H9 (cell line): ENCODE data around the gene NRXN3. TPM values are rescaled to one million over a fixed set of nuclear protein-coding genes. Genes with fewer than 3 reads are reported as not detected.

Source experiments
- DNase-seq: peaks from one replicate; pipeline ENCODE4 v3.0.0-alpha.2; 2017
- H2AFZ ChIP-seq: one replicate; pipeline ENCODE4 v1.6.1; 2013; ENCODE audit warnings: mild to moderate bottlenecking, low read length, control low read depth, moderate library complexity
- H2AK5ac ChIP-seq: 2 replicates; pipeline ENCODE4 v1.6.1; 2013; ENCODE audit warnings: low read length, control low read depth, mixed read lengths; ENCODE audit not compliant: insufficient read length
- H2BK120ac ChIP-seq: one replicate; pipeline ENCODE4 v1.6.1; 2013; ENCODE audit warnings: low read depth, mild to moderate bottlenecking, low read length, control low read depth, inconsistent platforms; ENCODE audit not compliant: poor library complexity, severe bottlenecking
- H2BK12ac ChIP-seq: 2 replicates; pipeline ENCODE4 v1.6.1; 2013; ENCODE audit warnings: low read length, control low read depth, mixed read lengths, low read depth; ENCODE audit not compliant: insufficient read length
- H2BK15ac ChIP-seq: 2 replicates; pipeline ENCODE4 v1.6.1; 2013; ENCODE audit warnings: low read depth, low read length, control low read depth
- H2BK20ac ChIP-seq: one replicate; pipeline ENCODE4 v1.6.1; 2013; ENCODE audit warnings: low read depth, mild to moderate bottlenecking, low read length, control low read depth, inconsistent platforms; ENCODE audit not compliant: poor library complexity, severe bottlenecking
- H2BK5ac ChIP-seq: 2 replicates; pipeline ENCODE4 v1.6.1; 2013; ENCODE audit warnings: low read length, control low read depth, mixed read lengths; ENCODE audit not compliant: insufficient read length
- H3K14ac ChIP-seq: 2 replicates; pipeline ENCODE4 v1.6.1; 2013; ENCODE audit warnings: low read length, control low read depth; ENCODE audit not compliant: insufficient read depth
- H3K18ac ChIP-seq: 2 replicates; pipeline ENCODE4 v1.6.1; 2013; ENCODE audit warnings: low read depth, mild to moderate bottlenecking, mixed read lengths, low read length, control low read depth; ENCODE audit not compliant: insufficient read length
- H3K23ac ChIP-seq: 2 replicates; pipeline ENCODE4 v1.6.1; 2013; ENCODE audit warnings: low read length, control low read depth, mixed read lengths, low read depth; ENCODE audit not compliant: insufficient read length
- H3K23me2 ChIP-seq: 2 replicates; pipeline ENCODE4 v1.6.1; 2013; ENCODE audit warnings: low read depth, mild to moderate bottlenecking, mixed read lengths, low read length, control low read depth; ENCODE audit not compliant: insufficient read length, poor library complexity, severe bottlenecking
- H3K27ac ChIP-seq: 2 replicates; pipeline ENCODE4 v1.5.1; 2013; ENCODE audit warnings: low read length, control low read depth, mixed read lengths, low read depth; ENCODE audit not compliant: insufficient read length
- H3K27me3 ChIP-seq: 2 replicates; pipeline ENCODE4 v1.6.1; 2013; ENCODE audit warnings: low read length, control low read depth, inconsistent platforms; ENCODE audit not compliant: insufficient read depth
- H3K4ac ChIP-seq: 2 replicates; pipeline ENCODE4 v1.6.1; 2013; ENCODE audit warnings: low read depth, mild to moderate bottlenecking, control low read depth, inconsistent platforms, low read length, moderate library complexity
- H3K4me1 ChIP-seq: 2 replicates; pipeline ENCODE4 v1.6.1; 2013; ENCODE audit warnings: low read length, control low read depth, inconsistent platforms; ENCODE audit not compliant: insufficient read depth
- H3K4me2 ChIP-seq: 2 replicates; pipeline ENCODE4 v1.6.1; 2013; ENCODE audit warnings: low read length, control low read depth, mixed read lengths; ENCODE audit not compliant: insufficient read length, insufficient read depth
- H3K56ac ChIP-seq: 2 replicates; pipeline ENCODE4 v1.6.1; 2013; ENCODE audit warnings: low read depth, mild to moderate bottlenecking, mixed read lengths, low read length, control low read depth; ENCODE audit not compliant: insufficient read length
- H3K79me1 ChIP-seq: 2 replicates; pipeline ENCODE4 v1.6.1; 2013; ENCODE audit warnings: low read depth, mild to moderate bottlenecking, moderate library complexity, low read length, control low read depth, inconsistent platforms; ENCODE audit not compliant: insufficient read depth, poor library complexity, severe bottlenecking
- H3K79me2 ChIP-seq: 2 replicates; pipeline ENCODE4 v1.6.1; 2013; ENCODE audit warnings: low read length, control low read depth, inconsistent platforms; ENCODE audit not compliant: insufficient read depth
- H3K9ac ChIP-seq: 2 replicates; pipeline ENCODE4 v1.6.1; 2013; ENCODE audit warnings: low read length, control low read depth, mixed read lengths; ENCODE audit not compliant: insufficient read length; ENCODE audit errors: extremely low read depth
- H3K9me3 ChIP-seq: one replicate; pipeline ENCODE4 v1.6.1; 2013; ENCODE audit warnings: low read depth, low read length, inconsistent platforms; ENCODE audit not compliant: control insufficient read depth
- H3T11ph ChIP-seq: one replicate; pipeline ENCODE4 v1.6.1; 2013; ENCODE audit warnings: mild to moderate bottlenecking, low read length, control low read depth, inconsistent platforms
- H4K20me1 ChIP-seq: one replicate; pipeline ENCODE4 v1.6.1; 2013; ENCODE audit not compliant: control insufficient read depth, insufficient read length, insufficient read depth
- H4K5ac ChIP-seq: 2 replicates; pipeline ENCODE4 v1.6.1; 2013; ENCODE audit warnings: low read depth, mild to moderate bottlenecking, mixed read lengths, low read length, control low read depth; ENCODE audit not compliant: insufficient read length
- H4K8ac ChIP-seq: replicated peaks from 2 replicates; pipeline ENCODE4 v1.6.1; 2013; ENCODE audit warnings: low read length, control low read depth, mixed read lengths, low read depth; ENCODE audit not compliant: insufficient read length
- H4K91ac ChIP-seq: 2 replicates; pipeline ENCODE4 v1.6.1; 2013; ENCODE audit warnings: low read depth, mild to moderate bottlenecking, moderate library complexity, mixed read lengths, low read length, control low read depth; ENCODE audit not compliant: insufficient read length
- H3K27ac Mint-ChIP-seq, 3 experiments: 2 replicates in 2 of 3; 3 replicates in 1 of 3; pipeline ENCODE4 v1.8.0; 2020 to 2021; ENCODE audit warnings: mixed read lengths in 3 of 3, mild to moderate bottlenecking in 1 of 3, moderate library complexity in 1 of 3
- H3K27me3 Mint-ChIP-seq: 2 replicates; pipeline ENCODE4 v1.8.0; 2021; ENCODE audit warnings: low read depth, mild to moderate bottlenecking, moderate library complexity, mixed read lengths
- H3K36me3 Mint-ChIP-seq, 3 experiments: 2 replicates in 2 of 3; 3 replicates in 1 of 3; pipeline ENCODE4 v1.8.0; 2020 to 2021; ENCODE audit warnings: low read depth in 3 of 3, mixed read lengths in 3 of 3; ENCODE audit not compliant: insufficient read depth in 1 of 3
- H3K4me1 Mint-ChIP-seq, 2 experiments: 2 replicates each; pipeline ENCODE4 v1.8.0; 2020; ENCODE audit warnings: mixed read lengths in 2 of 2
- H3K4me3 Mint-ChIP-seq, 2 experiments: 2 replicates in 1 of 2; 3 replicates in 1 of 2; pipeline ENCODE4 v1.8.0; 2020 to 2021; ENCODE audit warnings: mild to moderate bottlenecking in 2 of 2, mixed read lengths in 2 of 2, moderate library complexity in 1 of 2
- H3K9me3 Mint-ChIP-seq, 2 experiments: 2 replicates in 1 of 2; 3 replicates in 1 of 2; pipeline ENCODE4 v1.8.0; 2020; ENCODE audit warnings: mild to moderate bottlenecking in 2 of 2, mixed read lengths in 2 of 2, moderate library complexity in 1 of 2
- whole genome bisulfite sequencing: extraction: QIAGEN DNeasy Blood & Tissue Kit; methylation state at CpG from one replicate; pipeline ENCODE4 v1.1.7; 2013; ENCODE audit warnings: missing lambda C conversion rate, low lambda C conversion rate, mixed read lengths; ENCODE audit not compliant: insufficient read length; ENCODE audit errors: extremely low coverage; 5-methylcytosine and 5-hydroxymethylcytosine counted together
- total RNA-seq: library from RNA; stranded (reverse); gene quantifications from 2 replicates; pipeline ENCODE4 v1.2.1, GENCODE V29; 2021
- TF ChIP-seq, protein P1 (sequence below): fragments of 200-600 bp; sonication (generic); conservative IDR thresholded peaks from 3 replicates; pipeline ENCODE4 v1.8.0; 2021; ENCODE audit warnings: antibody characterized with exemption, mild to moderate bottlenecking

The NRXN3 gene
- total RNA-seq, 1 experiment from 2014 or later = 1.8 TPM

DNA sequence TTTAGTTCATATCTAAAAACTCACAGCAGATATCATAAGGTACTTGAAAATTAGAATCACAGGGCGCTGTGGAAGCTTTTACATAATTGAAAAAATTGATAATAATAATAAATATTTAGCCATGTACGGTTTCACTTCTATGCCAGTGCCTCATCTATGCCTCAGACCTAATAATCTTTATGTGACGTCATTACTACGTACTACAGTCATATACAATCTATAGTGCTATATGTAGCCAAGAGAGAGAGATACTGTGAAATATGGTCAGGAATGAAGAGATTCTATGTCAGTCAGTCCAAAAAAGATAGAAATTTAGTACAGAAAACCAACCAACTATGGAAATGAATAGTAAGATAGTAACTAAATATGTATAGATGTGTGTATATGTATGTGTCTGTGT is 1010.5 kb downstream of the NRXN3 start:
- Mint-ChIP-seq H3K4me3 (no peak overlapping the region), H3K27ac (no peak overlapping the region), H3K36me3 (no peaks in the 10 kb centered on the region), H3K9me3 (no peaks in the 10 kb centered on the region), H3K4me1 (peaks cover 9% of the 10 kb centered on the region in 2 experiments; a peak in 3 of 4 replicates), H3K27me3 (no peaks in the 10 kb centered on the region; the same call in none of the 2 replicates)
- no peak for DNase-seq
- no peak overlapping the region for H3K56ac ChIP-seq
- H3K4me1 ChIP-seq = no peaks in the 10 kb centered on the region
- TF ChIP-seq, protein P1, sequence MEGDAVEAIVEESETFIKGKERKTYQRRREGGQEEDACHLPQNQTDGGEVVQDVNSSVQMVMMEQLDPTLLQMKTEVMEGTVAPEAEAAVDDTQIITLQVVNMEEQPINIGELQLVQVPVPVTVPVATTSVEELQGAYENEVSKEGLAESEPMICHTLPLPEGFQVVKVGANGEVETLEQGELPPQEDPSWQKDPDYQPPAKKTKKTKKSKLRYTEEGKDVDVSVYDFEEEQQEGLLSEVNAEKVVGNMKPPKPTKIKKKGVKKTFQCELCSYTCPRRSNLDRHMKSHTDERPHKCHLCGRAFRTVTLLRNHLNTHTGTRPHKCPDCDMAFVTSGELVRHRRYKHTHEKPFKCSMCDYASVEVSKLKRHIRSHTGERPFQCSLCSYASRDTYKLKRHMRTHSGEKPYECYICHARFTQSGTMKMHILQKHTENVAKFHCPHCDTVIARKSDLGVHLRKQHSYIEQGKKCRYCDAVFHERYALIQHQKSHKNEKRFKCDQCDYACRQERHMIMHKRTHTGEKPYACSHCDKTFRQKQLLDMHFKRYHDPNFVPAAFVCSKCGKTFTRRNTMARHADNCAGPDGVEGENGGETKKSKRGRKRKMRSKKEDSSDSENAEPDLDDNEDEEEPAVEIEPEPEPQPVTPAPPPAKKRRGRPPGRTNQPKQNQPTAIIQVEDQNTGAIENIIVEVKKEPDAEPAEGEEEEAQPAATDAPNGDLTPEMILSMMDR = no peak
- no peak overlapping the region for H3K4me2 ChIP-seq
- no peaks in the 10 kb centered on the region for H4K20me1 ChIP-seq
- no peak overlapping the region for H3K27ac ChIP-seq
- H2AK5ac ChIP-seq = no peak overlapping the region
- H2BK15ac ChIP-seq = no peak overlapping the region
- no peak overlapping the region for H3K4ac ChIP-seq
- H3K23ac ChIP-seq = no peak overlapping the region
- H2BK20ac ChIP-seq = no peak overlapping the region
- no peak overlapping the region for H3T11ph ChIP-seq
- H3K79me1 ChIP-seq = no peaks in the 10 kb centered on the region
- no peak overlapping the region for H4K91ac ChIP-seq
- H3K27me3 ChIP-seq = no peaks in the 10 kb centered on the region
- no peak overlapping the region for H2BK5ac ChIP-seq
- H3K9ac ChIP-seq = no peak overlapping the region
- H3K79me2 ChIP-seq = no peaks in the 10 kb centered on the region
- no peak overlapping the region for H4K8ac ChIP-seq
- no peak overlapping the region for H3K14ac ChIP-seq
- H3K23me2 ChIP-seq = no peaks in the 10 kb centered on the region
- no peak overlapping the region for H4K5ac ChIP-seq
- no peak overlapping the region for H3K18ac ChIP-seq
- H3K9me3 ChIP-seq = no peaks in the 10 kb centered on the region
- no peak overlapping the region for H2BK120ac ChIP-seq
- H2AFZ ChIP-seq = no peak overlapping the region
- WGBS = no CpG with 5 or more reads among the region's 4 CpGs
- H2BK12ac ChIP-seq = no peak overlapping the region
